DND-41 (cell line): ENCODE results near the gene NOS1.

Experiments
- CTCF ChIP-seq: IDR thresholded peaks from 2 replicates; pipeline ENCODE4 v1.5.1; 2012; ENCODE audit warnings: borderline replicate concordance, low read length, moderate library complexity, mild to moderate bottlenecking; ENCODE audit not compliant: poor library complexity, severe bottlenecking; ENCODE audit errors: extremely low read depth
- EZH2 ChIP-seq: IDR thresholded peaks from 3 replicates; pipeline ENCODE4 v1.6.1; 2012; ENCODE audit warnings: borderline replicate concordance, low read depth, mild to moderate bottlenecking, moderate library complexity, low read length, inconsistent platforms; ENCODE audit not compliant: severe bottlenecking

- TF ChIP-seq CTCF (no peak), EZH2 (no peak)
These were observed 26.4 kb downstream of the NOS1 start for GRCh38 chr12:117334855-117335587.
